Smooth muscle cell (in vitro differentiated cells): ENCODE data around the gene YIPF4. TPM values are rescaled to one million over a fixed set of nuclear protein-coding genes. Genes with fewer than 3 reads are reported as not detected.

Experiments
- DNase-seq: peaks from one replicate; lab custom pipeline; 2025; ENCODE audit not compliant: unreplicated experiment; lab: John Stamatoyannopoulos, UW
- H2AFZ ChIP-seq: fragments of 200-600 bp; sonication (generic); 2 replicates; pipeline ENCODE4 v1.6.0; 2016; ENCODE audit warnings: antibody characterized with exemption, low read depth, mild to moderate bottlenecking
- H3F3A ChIP-seq: fragments of 200-600 bp; sonication (generic); 2 replicates; pipeline ENCODE4 v1.6.0; 2017; ENCODE audit warnings: antibody characterized with exemption, low read depth
- H3K27ac ChIP-seq: fragments of 200-600 bp; sonication (generic); 2 replicates; pipeline ENCODE4 v1.5.1; 2016; ENCODE audit warnings: low read depth, mild to moderate bottlenecking
- H3K27me3 ChIP-seq: fragments of 200-600 bp; sonication (generic); 2 replicates; pipeline ENCODE4 v1.6.1; 2016; ENCODE audit warnings: low read depth, mild to moderate bottlenecking
- H3K36me3 ChIP-seq: fragments of 200-600 bp; sonication (generic); 2 replicates; pipeline ENCODE4 v1.5.1; 2016; ENCODE audit warnings: low read depth
- H3K4me1 ChIP-seq: fragments of 200-600 bp; sonication (generic); 2 replicates; pipeline ENCODE4 v1.5.1; 2016; ENCODE audit warnings: low read depth
- H3K4me2 ChIP-seq: fragments of 200-600 bp; sonication (generic); 2 replicates; pipeline ENCODE4 v1.6.0; 2016; ENCODE audit warnings: mild to moderate bottlenecking
- H3K4me3 ChIP-seq: fragments of 200-600 bp; sonication (generic); 2 replicates; pipeline ENCODE4 v1.5.1; 2016; ENCODE audit warnings: mild to moderate bottlenecking
- H3K79me2 ChIP-seq: fragments of 200-600 bp; sonication (generic); 2 replicates; pipeline ENCODE4 v1.6.0; 2016; ENCODE audit warnings: low read depth, mild to moderate bottlenecking
- H3K9ac ChIP-seq: fragments of 200-600 bp; sonication (generic); 2 replicates; pipeline ENCODE4 v1.6.0; 2016; ENCODE audit warnings: low read depth
- H3K9me3 ChIP-seq: fragments of 200-600 bp; sonication (generic); replicated peaks from 2 replicates; pipeline ENCODE4 v1.5.1; 2016; ENCODE audit warnings: low read depth
- H4K20me1 ChIP-seq: fragments of 200-600 bp; sonication (generic); 2 replicates; pipeline ENCODE4 v1.6.0; 2016; ENCODE audit warnings: low read depth
- WGBS: methylation state at CpG from one replicate; pipeline ENCODE4 v1.1.7; 2016; ENCODE audit warnings: low lambda C conversion rate; 5-methylcytosine and 5-hydroxymethylcytosine counted together
- polyA plus RNA-seq: library from polyadenylated mRNA; unstranded; fragments of >200 nt; fragmentation: Nextera tagmentation; extraction: Ambion mirVana; gene quantifications from 2 replicates; pipeline ENCODE4 v1.2.1, GENCODE V29; 2016
- total RNA-seq: library from RNA; depleted of rRNA; stranded (reverse); fragments of >200 nt; gene quantifications from 2 replicates; pipeline ENCODE4 v1.2.3, GENCODE V29; 2014
- TF ChIP-seq, protein P1 (sequence below): fragments of 200-600 bp; sonication (generic); IDR thresholded peaks from 2 replicates; pipeline ENCODE4 v1.5.1; 2017; ENCODE audit warnings: borderline replicate concordance, mild to moderate bottlenecking, antibody characterized with exemption; ENCODE audit not compliant: insufficient read depth, poor library complexity, severe bottlenecking

Gene YIPF4
- total RNA-seq: 31.2 and 36.0 TPM in 2 replicates
- 56.0 and 56.6 TPM in 2 replicates for polyA plus RNA-seq

DNA sequence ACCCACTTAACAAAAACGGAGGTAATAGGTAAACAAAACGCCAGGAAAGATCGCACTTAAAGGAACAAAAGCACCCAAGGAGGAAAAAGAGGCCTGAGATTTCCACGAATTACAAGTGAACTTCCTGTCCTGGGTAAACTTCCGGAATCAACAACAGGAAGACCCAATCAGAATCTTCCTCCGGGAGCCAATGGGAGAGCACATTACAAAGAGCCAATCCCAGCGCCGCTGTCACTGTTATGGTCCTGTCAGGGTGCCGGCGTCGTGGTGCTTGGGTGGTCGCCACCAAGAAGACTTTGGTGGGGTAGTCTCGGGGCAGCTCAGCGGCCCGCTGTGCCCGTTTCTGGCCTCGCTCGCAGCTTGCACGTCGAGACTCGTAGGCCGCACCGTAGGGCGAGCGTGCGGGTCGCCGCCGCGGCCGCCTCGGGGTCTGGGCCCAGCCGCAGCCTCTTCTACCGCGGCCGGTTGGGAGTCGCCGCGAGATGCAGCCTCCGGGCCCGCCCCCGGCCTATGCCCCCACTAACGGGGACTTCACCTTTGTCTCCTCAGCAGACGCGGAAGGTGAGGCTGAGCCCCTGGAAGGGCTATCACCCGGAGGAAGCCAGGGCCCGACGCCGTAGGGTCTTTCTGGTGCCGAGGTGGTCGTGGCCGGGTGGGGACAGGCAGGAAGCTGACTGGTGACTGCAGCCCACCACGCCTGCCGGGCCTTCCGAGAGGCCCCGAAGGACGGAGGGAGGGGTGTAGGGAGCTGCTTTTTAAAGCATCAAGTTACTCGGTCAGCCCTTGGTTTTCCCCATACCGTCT, at the start of gene YIPF4:
Gene YIPF4 (plus strand): TSS at position 231 of the 804 bp plus-strand sequence. CDS start 252 bp downstream, at position 483.
- TF ChIP-seq, protein P1, sequence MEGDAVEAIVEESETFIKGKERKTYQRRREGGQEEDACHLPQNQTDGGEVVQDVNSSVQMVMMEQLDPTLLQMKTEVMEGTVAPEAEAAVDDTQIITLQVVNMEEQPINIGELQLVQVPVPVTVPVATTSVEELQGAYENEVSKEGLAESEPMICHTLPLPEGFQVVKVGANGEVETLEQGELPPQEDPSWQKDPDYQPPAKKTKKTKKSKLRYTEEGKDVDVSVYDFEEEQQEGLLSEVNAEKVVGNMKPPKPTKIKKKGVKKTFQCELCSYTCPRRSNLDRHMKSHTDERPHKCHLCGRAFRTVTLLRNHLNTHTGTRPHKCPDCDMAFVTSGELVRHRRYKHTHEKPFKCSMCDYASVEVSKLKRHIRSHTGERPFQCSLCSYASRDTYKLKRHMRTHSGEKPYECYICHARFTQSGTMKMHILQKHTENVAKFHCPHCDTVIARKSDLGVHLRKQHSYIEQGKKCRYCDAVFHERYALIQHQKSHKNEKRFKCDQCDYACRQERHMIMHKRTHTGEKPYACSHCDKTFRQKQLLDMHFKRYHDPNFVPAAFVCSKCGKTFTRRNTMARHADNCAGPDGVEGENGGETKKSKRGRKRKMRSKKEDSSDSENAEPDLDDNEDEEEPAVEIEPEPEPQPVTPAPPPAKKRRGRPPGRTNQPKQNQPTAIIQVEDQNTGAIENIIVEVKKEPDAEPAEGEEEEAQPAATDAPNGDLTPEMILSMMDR: no peak
- Histone ChIP-seq H3K27me3 (peaks cover 8% of the 10 kb centered on the region), H2AFZ (peak within 1 kb of the TSS; percentile 94), H4K20me1 (no peaks in the 10 kb centered on the region), H3F3A (no peaks in the 10 kb centered on the region), H3K4me3 (peak within 1 kb of the TSS; percentile 84), H3K36me3 (peaks cover 3% of the 10 kb centered on the region), H3K9me3 (no peaks in the 10 kb centered on the region), H3K79me2 (peaks cover 52% of the 10 kb centered on the region), H3K27ac (peak within 1 kb of the TSS; percentile 77), H3K4me1 (peaks cover 6% of the 10 kb centered on the region), H3K9ac (peak within 1 kb of the TSS; percentile 96), H3K4me2 (peak within 1 kb of the TSS; percentile 92)
- WGBS: 1% methylated on average over 46 of the region's 59 CpGs
- peak; percentile 64 for DNase-seq

DNA sequence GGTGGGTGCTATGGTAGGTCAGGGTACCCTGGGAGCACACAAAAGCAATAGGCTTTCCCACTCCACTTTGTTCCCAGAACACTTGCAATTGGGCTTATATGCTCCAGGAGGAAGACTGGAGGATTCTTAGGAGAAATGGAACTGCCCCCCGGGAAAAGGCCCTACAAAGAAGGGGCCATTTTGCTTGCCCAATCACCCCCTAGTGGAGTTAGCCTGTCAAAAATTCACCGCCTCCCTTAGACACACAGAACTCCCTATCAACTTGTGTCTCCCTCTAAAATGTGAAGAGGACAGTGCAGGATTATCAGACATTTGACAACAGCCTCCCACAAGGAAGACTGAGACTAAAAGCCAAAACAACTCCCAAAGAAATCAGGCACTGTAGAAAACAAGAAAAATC, 49.5 kb upstream of the YIPF4 start:
- H3K9me3 ChIP-seq: no peaks in the 10 kb centered on the region
- DNase-seq: no peak
- H3F3A ChIP-seq: no peaks in the 10 kb centered on the region
- H3K4me2 ChIP-seq: no peak overlapping the region
- peaks cover 11% of the 10 kb centered on the region for H3K36me3 ChIP-seq
- H3K9ac ChIP-seq: no peak overlapping the region
- no peaks in the 10 kb centered on the region for H3K79me2 ChIP-seq
- H3K4me1 ChIP-seq: no peaks in the 10 kb centered on the region
- TF ChIP-seq, protein P1: no peak
- no peak overlapping the region for H2AFZ ChIP-seq
- no peaks in the 10 kb centered on the region for H4K20me1 ChIP-seq
- no peak overlapping the region for H3K4me3 ChIP-seq
- H3K27ac ChIP-seq: no peak overlapping the region
- no peaks in the 10 kb centered on the region for H3K27me3 ChIP-seq
- 80% methylated on average over 2 of the region's 2 CpGs for WGBS

- 95% methylated on average over 1 of the region's 1 CpG for WGBS
- DNase-seq: no peak
- H3K79me2 ChIP-seq: no peaks in the 10 kb centered on the region
- H3K9ac ChIP-seq: no peak overlapping the region
- H3K27me3 ChIP-seq: no peaks in the 10 kb centered on the region
- no peak overlapping the region for H3K27ac ChIP-seq
- H3K36me3 ChIP-seq: peaks cover 7% of the 10 kb centered on the region
- H3K4me3 ChIP-seq: no peak overlapping the region
- H3K4me1 ChIP-seq: no peaks in the 10 kb centered on the region
- H2AFZ ChIP-seq: no peak overlapping the region
- H4K20me1 ChIP-seq: no peaks in the 10 kb centered on the region
- TF ChIP-seq, protein P1: no peak
- no peaks in the 10 kb centered on the region for H3F3A ChIP-seq
- H3K9me3 ChIP-seq: no peaks in the 10 kb centered on the region
- no peak overlapping the region for H3K4me2 ChIP-seq
Observed at GRCh38 chr2:32229635-32230034, 48.1 kb upstream of the YIPF4 start.
